Ascending aorta (tissue), 2 donors: ENCODE results near the gene MTIF3. TPM values are rescaled to one million over a fixed set of nuclear protein-coding genes. Genes with fewer than 3 reads are reported as not detected.

Source experiments
- DNase-seq, 2 donors: peaks; one replicate each; pipeline ENCODE4 v3.0.0-alpha.2; 2019; ENCODE audit warnings: low spot score in 2 of 2
- H3K27ac ChIP-seq, 2 donors: fragments of 200-600 bp; sonication (generic); one replicate each; pipeline ENCODE4 v1.5.1; 2016 to 2017; ENCODE audit warnings: mild to moderate bottlenecking in 1 of 2
- H3K27me3 ChIP-seq: fragments of 200-600 bp; sonication (generic); one replicate; pipeline ENCODE4 v1.5.1; 2017
- H3K36me3 ChIP-seq, 2 donors: fragments of 200-600 bp; sonication (generic); one replicate each; pipeline ENCODE4 v1.5.1; 2016
- H3K4me1 ChIP-seq, 2 donors: fragments of 200-600 bp; sonication (generic); one replicate each; pipeline ENCODE4 v1.5.1; 2016 to 2017; ENCODE audit warnings: mild to moderate bottlenecking in 1 of 2
- H3K4me3 ChIP-seq, 2 donors: fragments of 200-600 bp; sonication (generic); one replicate each; pipeline ENCODE4 v1.5.1; 2016 to 2017; ENCODE audit warnings: mild to moderate bottlenecking in 1 of 2
- H3K9me3 ChIP-seq, 2 donors: fragments of 200-600 bp; sonication (generic); one replicate each; pipeline ENCODE4 v1.5.1; 2016
- intact Hi-C: fragments of 100-400 bp; cut with DNase I; formaldehyde crosslinking; loops from one replicate; pipeline ENCODE4 v1.15.1; 2023
- total RNA-seq: library from RNA; depleted of rRNA; stranded (reverse); fragments of >200 nt; gene quantifications from one replicate; pipeline ENCODE4 v1.1.0, GENCODE V29; 2016
- TF ChIP-seq, protein P1 (sequence below), 3 experiments: fragments of 200-600 bp in 2 of 3; fragments of 450-650 bp in 1 of 3; sonication (generic) in 2 of 3; IDR thresholded peaks; one replicate each; pipeline ENCODE4 v1.5.1; 2016 to 2019; ENCODE audit warnings: antibody characterized with exemption in 3 of 3, mild to moderate bottlenecking in 1 of 3, moderate library complexity in 1 of 3

MTIF3 gene
- total RNA-seq, 1 donor from 2014 or later: 23.6 TPM

DNA sequence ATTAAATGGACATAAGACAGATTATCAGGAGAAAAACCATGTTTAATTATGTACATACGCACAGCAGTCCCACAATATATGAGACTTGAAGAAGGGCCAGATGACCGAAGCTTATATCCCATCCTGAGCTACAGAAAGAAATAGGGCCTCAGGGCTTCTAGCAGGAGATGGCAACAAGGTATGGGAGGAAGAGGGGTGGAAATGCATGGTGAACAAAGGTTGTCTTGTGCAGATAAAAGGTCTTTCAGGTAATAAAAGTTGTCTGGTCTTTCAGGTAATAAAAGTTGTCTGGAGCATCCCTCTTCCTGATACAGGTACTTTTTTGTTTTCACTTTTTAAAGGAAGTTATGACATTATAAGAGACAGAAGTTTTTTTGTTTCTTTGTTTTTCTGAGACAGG lies 41.4 kb downstream of the MTIF3 start:
- Histone ChIP-seq H3K4me1 (no peaks in the 10 kb centered on the region), H3K27me3 (no peaks in the 10 kb centered on the region), H3K27ac (no peak overlapping the region), H3K4me3 (no peak overlapping the region), H3K9me3 (no peaks in the 10 kb centered on the region), H3K36me3 (no peaks in the 10 kb centered on the region)
- TF ChIP-seq, protein P1, sequence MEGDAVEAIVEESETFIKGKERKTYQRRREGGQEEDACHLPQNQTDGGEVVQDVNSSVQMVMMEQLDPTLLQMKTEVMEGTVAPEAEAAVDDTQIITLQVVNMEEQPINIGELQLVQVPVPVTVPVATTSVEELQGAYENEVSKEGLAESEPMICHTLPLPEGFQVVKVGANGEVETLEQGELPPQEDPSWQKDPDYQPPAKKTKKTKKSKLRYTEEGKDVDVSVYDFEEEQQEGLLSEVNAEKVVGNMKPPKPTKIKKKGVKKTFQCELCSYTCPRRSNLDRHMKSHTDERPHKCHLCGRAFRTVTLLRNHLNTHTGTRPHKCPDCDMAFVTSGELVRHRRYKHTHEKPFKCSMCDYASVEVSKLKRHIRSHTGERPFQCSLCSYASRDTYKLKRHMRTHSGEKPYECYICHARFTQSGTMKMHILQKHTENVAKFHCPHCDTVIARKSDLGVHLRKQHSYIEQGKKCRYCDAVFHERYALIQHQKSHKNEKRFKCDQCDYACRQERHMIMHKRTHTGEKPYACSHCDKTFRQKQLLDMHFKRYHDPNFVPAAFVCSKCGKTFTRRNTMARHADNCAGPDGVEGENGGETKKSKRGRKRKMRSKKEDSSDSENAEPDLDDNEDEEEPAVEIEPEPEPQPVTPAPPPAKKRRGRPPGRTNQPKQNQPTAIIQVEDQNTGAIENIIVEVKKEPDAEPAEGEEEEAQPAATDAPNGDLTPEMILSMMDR (IDR thresholded peaks at IDR 0.05): no peak
- intact Hi-C loops: no loop called here
- no peak for DNase-seq

DNA sequence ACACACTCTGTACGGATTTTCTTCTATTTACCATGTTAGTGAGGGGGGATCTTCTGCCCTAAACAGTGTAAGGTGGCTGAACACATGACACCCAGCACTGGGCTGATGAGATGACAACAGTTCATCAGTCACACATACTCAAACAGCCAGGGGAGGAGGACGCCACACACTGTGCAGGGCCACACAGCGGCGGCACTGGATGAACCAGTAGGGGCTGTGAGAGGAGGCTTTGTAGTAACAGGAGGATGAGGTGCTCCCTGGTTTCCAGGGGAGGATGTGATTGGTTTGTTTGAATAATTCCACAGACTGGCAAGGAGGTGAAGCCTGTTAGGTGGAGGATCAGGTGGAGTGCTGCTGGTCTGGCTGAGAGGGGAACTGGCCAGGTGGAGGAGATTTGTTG lies 42.3 kb downstream of the MTIF3 start:
- intact Hi-C loops: no loop called here
- peak in 1 of 2 donors; percentile 25 for DNase-seq
- H3K36me3 ChIP-seq: no peaks in the 10 kb centered on the region

DNA sequence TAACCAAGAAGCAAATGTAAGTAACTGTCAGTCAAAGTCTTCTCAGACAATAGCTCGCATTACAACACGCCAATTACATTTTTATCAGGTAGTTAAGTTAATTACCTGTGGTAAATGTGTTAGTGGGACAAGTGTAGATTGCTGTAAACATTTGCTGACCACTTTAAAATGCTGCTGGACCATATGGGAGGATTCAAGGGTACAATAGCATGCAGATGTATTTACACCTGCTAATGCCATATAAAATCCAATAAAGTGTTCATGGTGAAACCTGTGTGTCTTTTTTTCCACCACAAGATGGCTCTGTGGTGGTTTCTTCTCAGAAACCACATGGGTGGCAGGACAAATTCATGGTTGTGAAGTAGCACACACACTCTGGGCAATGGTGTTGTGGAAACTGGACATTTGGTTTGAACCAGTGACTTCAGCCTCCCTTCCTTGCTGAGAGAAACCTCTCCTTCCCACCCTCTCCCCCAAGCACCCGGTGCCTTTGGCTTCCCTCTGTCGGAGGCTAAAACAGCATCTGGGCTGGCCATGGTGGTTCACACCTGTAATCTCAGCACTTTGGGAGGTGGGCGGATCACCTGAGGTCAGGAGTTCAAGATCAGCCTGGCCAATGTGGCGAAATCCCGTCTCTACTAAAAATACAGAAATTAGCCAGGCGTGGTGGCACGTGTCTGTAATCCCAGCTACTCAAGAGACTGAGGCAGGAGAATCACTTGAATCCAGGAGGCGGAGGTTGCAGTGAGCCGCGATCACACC lies 44.0 kb downstream of the MTIF3 start:
- H3K9me3 ChIP-seq: no peaks in the 10 kb centered on the region
- no peak overlapping the region for H3K27ac ChIP-seq
- TF ChIP-seq, protein P1 (IDR thresholded peaks at IDR 0.05): peak; percentile 8 to 40 (median 17)
- DNase-seq: peak in 1 of 2 donors; percentile 52
- H3K4me1 ChIP-seq: peaks cover 4 to 13% of the 10 kb centered on the region in 2 donors
- H3K4me3 ChIP-seq: no peak overlapping the region
- no peaks in the 10 kb centered on the region for H3K27me3 ChIP-seq
- H3K36me3 ChIP-seq: no peaks in the 10 kb centered on the region
- intact Hi-C loops: no loop called here

More for the DNA sequence above, 42.3 kb downstream of the MTIF3 start:
- no peak overlapping the region for H3K4me3 ChIP-seq
- H3K9me3 ChIP-seq: no peaks in the 10 kb centered on the region
- H3K4me1 ChIP-seq: peaks cover 4 to 8% of the 10 kb centered on the region in 2 donors
- no peaks in the 10 kb centered on the region for H3K27me3 ChIP-seq
- H3K27ac ChIP-seq: no peak overlapping the region
- TF ChIP-seq, protein P1 (IDR thresholded peaks at IDR 0.05): no peak

DNA sequence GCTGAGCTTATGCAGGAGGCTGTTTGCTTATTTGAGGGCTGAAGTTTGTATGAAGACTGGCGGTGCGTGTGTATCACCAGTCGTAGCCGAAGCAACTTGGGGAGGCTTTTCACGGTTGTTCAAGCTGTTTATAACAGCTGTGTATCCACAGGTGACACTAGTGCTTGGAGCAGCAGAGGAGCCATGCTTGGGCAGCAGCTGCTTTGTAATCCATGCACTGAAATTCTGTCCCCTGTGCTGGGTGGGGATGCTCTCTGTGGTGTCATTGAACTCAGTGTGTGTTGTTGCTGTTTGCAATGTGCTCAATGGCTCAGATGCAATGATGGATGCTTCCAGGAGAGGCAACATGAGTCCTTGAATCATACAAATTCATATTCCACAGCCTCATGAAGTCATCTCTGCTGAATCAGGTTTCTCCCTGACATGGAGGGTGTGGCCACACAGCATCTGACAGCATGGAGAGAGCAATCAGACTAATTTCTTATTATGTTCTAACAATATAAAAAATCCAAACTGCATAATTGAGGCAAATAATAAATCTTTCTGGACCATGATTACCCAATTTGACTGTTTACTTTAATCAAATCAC lies 44.7 kb downstream of the MTIF3 start:
- Histone ChIP-seq H3K27me3 (no peaks in the 10 kb centered on the region), H3K27ac (no peak overlapping the region), H3K4me1 (peaks cover 4 to 13% of the 10 kb centered on the region in 2 donors), H3K4me3 (no peak overlapping the region), H3K9me3 (no peaks in the 10 kb centered on the region), H3K36me3 (no peaks in the 10 kb centered on the region)
- TF ChIP-seq, protein P1 (IDR thresholded peaks at IDR 0.05): no peak
- DNase-seq: no peak
- intact Hi-C loops: no loop called here

DNA sequence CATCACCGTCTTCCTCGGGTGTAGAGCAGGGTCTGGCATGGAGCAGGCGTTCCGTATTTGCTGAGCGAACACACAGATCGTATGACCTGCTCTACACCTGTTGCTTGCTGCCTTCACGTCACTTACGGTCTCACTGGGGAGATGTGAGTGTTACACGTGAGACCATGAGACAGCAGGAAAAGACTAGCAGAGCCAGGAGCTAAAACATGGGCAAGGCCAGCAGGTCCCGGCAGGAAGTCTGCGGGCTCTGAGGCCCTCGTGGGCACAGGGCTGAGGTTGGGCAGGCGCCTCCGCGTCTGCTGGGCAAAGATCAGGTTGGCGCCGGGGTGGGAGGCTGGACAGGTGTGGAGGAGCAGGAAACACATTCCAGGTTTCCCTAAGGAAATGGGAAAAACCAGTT lies 45.7 kb downstream of the MTIF3 start:
- intact Hi-C loops: no loop called here
- H3K27ac ChIP-seq: no peak overlapping the region
- H3K4me3 ChIP-seq: no peak overlapping the region
- no peak for DNase-seq
- TF ChIP-seq, protein P1 (IDR thresholded peaks at IDR 0.05): no peak
- H3K36me3 ChIP-seq: no peaks in the 10 kb centered on the region
- no peaks in the 10 kb centered on the region for H3K27me3 ChIP-seq
- no peaks in the 10 kb centered on the region for H3K9me3 ChIP-seq
- H3K4me1 ChIP-seq: peaks cover 4 to 13% of the 10 kb centered on the region in 2 donors
